Prostate gland (tissue), 2 donors: Measurements from ENCODE around the gene MRPL53.

Experiments
- CTCF ChIP-seq, 4 experiments: fragments of 200-600 bp in 2 of 4; fragments of 450-650 bp in 2 of 4; sonication (generic) in 2 of 4; IDR thresholded peaks; 1 replicate in 3 of 4; 2 replicates in 1 of 4; pipeline ENCODE4 v1.5.1; 2016 to 2019; ENCODE audit warnings: antibody characterized with exemption in 4 of 4, mild to moderate bottlenecking in 2 of 4, moderate library complexity in 2 of 4
- POLR2A ChIP-seq: fragments of 450-650 bp; IDR thresholded peaks from one replicate; pipeline ENCODE4 v1.6.1; 2016; ENCODE audit warnings: antibody characterized with exemption, mild to moderate bottlenecking
- POLR2AphosphoS5 ChIP-seq: sonication (generic); formaldehyde crosslinking; IDR thresholded peaks from one replicate; pipeline ENCODE4 v1.6.1; 2017; ENCODE audit warnings: antibody characterized with exemption

GRCh38 chr2:74428675-74429074, 43.8 kb downstream of the MRPL53 start:
- TF ChIP-seq CTCF (IDR thresholded peaks at IDR 0.05) (no peak), POLR2AphosphoS5 (no peak), POLR2A (no peak)
